ENCODE data around the gene VASN.
A peak's percentile ranks its signal among the peaks of the same experiment; 100 is the strongest.

Gene VASN

GRCh38 chr16:4419402-4419959 is 47.8 kb downstream of the VASN start:
- DNase-seq (ENCODE audit: low read depth in 3 of 3, low spot score in 1 of 3) = no peak

- no peak for DNase-seq (ENCODE audit: low read depth in 3 of 3, low spot score in 1 of 3)
These were observed 49.0 kb downstream of the VASN start for GRCh38 chr16:4420505-4421105.

- DNase-seq (ENCODE audit: low read depth in 3 of 3, low spot score in 1 of 3) = peak; percentile 76 to 86 (median 81)
These were observed 53.9 kb downstream of the VASN start, which contains the start of gene DNAJA3 for GRCh38 chr16:4425378-4426020. Gene DNAJA3, plus strand, starts transcription at chr16:4425868. Its CDS starts 14 bp downstream, at chr16:4425882.

GRCh38 chr16:4426021-4426684 is 54.5 kb downstream of the VASN start:
- DNase-seq (ENCODE audit: low read depth in 3 of 3, low spot score in 1 of 3) = peak in 1 of 3 donors; percentile 27

DNA sequence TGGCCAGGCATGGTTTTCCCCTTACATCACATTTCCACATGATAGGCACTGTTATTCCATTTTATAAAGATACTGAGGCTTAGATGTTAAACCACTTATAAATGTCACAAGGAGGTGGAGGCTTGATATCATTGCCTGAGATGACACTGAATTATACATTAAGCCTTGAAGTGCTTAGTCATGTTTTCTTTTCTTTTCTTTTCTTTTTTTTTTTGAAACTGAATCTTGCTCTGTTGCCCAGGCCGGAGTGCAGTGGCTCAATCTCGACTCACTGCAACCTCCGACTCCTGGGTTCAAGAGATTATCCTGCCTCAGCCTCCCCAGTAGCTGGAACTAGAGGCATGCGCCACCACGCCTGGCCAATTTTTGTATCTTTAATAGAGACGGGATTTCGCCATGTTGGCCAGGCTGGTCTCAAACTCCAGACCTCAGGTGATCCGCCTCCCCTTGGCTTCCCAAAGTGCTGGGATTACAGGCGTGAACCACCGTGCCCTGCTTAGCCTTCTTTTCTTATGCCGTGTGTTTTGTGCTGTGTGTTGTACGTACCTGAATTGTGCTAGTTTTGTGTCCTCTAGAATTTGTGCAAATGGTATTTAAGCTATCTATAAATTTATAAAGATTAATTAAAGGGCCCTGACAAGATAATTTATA is 55.2 kb downstream of the VASN start:
- DNase-seq (ENCODE audit: low read depth in 3 of 3, low spot score in 1 of 3) = no peak

GRCh38 chr16:4428500-4428899 is 56.9 kb downstream of the VASN start:
- no peak for DNase-seq (ENCODE audit: low read depth in 3 of 3, low spot score in 1 of 3)

- DNase-seq (ENCODE audit: low read depth in 3 of 3, low spot score in 1 of 3) = no peak
These were observed 59.4 kb downstream of the VASN start for GRCh38 chr16:4431023-4431422.

Measured in stimulated activated CD4-positive, alpha-beta T cell treated with anti-CD3 and anti-CD28 coated beads, TNF-alpha, amount 100 ng/mL, for 1 hour (primary cell).